ENCODE results near the gene OPRD1. TPM values are rescaled to one million over a fixed set of nuclear protein-coding genes. Genes with fewer than 3 reads are reported as not detected.
"Not testable (repeated sequence)": the region's sequence is repeated elsewhere in the genome, so short reads cannot be mapped to it uniquely, and the experiment has no call there.

The OPRD1 gene
- under 1 TPM; 0.33 to 0.56 (median 0.40) TPM for polyA plus RNA-seq (ENCODE audit: insufficient read length in 3 of 3)
- long read RNA-seq, donor 1, result 0 reads
- long read RNA-seq, donor 2, result 0 reads
- long read RNA-seq, donor 3, result 0 reads
- long read RNA-seq, donor 4, result 0 reads
- long read RNA-seq, donor 5, result 0 reads
- long read RNA-seq, donor 6, result 0 reads
- long read RNA-seq, donor 7, result 0 reads
- long read RNA-seq, donor 8, result 0 reads
- long read RNA-seq, donor 9, result 0 reads
- long read RNA-seq, donor 10, result 0 reads
- long read RNA-seq, donor 11, result 0 reads
- long read RNA-seq, donor 12, result 0 reads
- long read RNA-seq, donor 13, result 0 reads
- long read RNA-seq, donor 14, result 0 reads
- long read RNA-seq, donor 15, result 0 reads
- long read RNA-seq, donor 16, result 0 reads

GRCh38 chr1:28811766-28812668 is at the start of gene OPRD1:
Gene OPRD1 (plus strand): TSS chr1:28812170. CDS start chr1:28812384, 214 bp downstream.
- DNase-seq (ENCODE audit: extremely low read depth in 1 of 11, low read depth in 9 of 11, low spot score in 4 of 11), result peak in 1 of 11 donors; percentile 17

GRCh38 chr1:28766532-28767183 is 45.3 kb upstream of the OPRD1 start:
- no peak for DNase-seq (ENCODE audit: extremely low read depth in 1 of 11, low read depth in 9 of 11, low spot score in 4 of 11)

DNA sequence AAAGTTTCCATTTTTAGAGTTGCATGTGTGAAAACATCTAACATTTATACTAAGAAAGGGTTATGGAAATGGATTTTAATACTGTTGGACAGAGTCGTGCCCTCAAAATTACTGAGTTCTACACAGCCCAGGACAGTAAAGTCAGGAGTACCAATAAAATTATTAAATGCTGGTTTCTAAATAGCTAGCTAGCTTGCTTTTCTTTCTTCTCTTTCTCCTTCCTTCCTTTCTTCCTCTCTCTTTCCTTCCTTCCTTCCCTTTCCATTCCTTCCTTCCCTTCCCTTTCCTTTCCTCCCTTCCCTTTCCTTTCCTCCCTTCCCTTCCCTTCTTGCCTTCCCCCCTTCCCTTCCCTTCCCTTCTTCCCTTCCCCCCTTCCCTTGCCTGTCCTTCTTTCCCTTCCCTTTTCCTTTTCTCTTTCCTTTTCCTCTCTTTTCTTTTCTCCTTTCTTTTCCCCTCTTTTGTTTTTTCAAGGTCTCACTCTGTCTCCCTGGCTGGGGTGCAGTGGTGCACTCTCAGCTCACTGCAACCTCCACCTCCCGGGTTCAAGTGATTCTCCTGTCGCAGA is 41.3 kb upstream of the OPRD1 start:
- DNase-seq (ENCODE audit: extremely low read depth in 1 of 11, low read depth in 9 of 11, low spot score in 4 of 11), result no peak

GRCh38 chr1:28771921-28772320 is 40.0 kb upstream of the OPRD1 start:
- not testable (repeated sequence) for DNase-seq (ENCODE audit: extremely low read depth in 1 of 11, low read depth in 9 of 11, low spot score in 4 of 11)

DNA sequence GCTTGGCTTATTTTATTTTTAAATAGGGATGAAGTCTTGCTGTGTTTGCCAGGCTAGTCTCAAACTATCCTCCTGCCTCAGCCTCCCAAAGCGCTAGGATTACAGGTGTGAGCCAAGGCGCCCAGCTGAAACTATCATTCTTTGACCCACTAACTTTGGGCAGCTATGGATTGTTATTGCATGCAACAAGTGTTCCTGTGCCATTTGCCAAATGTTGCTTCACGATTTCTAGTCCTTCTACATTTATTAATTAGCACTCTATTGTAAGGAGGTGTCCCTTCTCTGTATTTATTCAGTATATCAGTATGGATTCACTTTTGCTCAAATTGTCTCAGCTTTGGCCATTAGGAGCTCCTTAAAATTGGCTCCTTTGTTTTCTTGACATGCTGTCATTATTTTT is 38.9 kb upstream of the OPRD1 start:
- no peak for DNase-seq (ENCODE audit: extremely low read depth in 1 of 11, low read depth in 9 of 11, low spot score in 4 of 11)

DNA sequence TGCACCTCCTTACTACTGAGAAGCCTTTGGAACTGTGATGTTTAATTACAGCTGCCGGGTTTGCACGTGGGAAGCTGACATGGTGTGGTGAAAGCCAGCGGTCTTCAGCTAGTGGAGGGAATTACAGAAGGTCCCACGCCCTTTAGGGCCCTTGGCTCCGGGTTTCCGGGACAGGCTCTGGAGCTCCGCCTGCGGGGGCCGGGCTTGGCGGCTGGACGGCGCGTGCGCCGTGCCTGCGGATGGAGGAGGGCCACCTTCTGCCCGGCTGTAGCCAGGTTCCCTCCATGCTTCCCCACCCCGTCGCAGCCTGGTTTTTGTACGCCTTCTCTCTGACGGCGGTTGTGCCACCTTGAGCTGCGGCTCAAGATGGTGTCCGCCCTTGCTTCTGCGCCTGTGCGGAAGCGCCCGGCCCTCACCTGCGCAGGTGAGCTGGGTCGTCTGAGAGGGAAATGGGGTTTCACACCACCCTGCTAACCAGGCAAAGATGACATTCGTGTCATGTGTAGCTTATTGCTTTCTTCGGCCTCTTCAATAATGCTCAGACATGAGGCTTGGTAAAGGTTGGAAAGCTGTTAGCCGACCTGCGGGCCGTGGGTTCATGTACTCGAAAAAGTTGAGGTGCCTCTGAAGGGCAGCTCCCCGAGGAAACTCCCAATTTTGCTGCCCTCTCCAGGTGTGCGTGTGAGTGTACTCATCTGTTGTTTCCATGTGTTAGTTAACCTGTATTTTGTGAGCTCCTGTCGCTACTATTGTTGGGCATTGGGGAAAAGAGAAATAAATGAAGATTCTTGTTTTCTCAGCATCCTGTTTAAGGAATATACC is 36.6 kb upstream of the OPRD1 start:
- DNase-seq (ENCODE audit: extremely low read depth in 1 of 11, low read depth in 9 of 11, low spot score in 4 of 11), result peak in 10 of 11 donors; percentile 31 to 57 (median 44)

- DNase-seq (ENCODE audit: extremely low read depth in 1 of 11, low read depth in 9 of 11, low spot score in 4 of 11), result no peak
Observed at GRCh38 chr1:28776341-28776740, 35.6 kb upstream of the OPRD1 start.

- no peak for DNase-seq (ENCODE audit: extremely low read depth in 1 of 11, low read depth in 9 of 11, low spot score in 4 of 11)
Observed at GRCh38 chr1:28778021-28778420, 33.9 kb upstream of the OPRD1 start.

DNA sequence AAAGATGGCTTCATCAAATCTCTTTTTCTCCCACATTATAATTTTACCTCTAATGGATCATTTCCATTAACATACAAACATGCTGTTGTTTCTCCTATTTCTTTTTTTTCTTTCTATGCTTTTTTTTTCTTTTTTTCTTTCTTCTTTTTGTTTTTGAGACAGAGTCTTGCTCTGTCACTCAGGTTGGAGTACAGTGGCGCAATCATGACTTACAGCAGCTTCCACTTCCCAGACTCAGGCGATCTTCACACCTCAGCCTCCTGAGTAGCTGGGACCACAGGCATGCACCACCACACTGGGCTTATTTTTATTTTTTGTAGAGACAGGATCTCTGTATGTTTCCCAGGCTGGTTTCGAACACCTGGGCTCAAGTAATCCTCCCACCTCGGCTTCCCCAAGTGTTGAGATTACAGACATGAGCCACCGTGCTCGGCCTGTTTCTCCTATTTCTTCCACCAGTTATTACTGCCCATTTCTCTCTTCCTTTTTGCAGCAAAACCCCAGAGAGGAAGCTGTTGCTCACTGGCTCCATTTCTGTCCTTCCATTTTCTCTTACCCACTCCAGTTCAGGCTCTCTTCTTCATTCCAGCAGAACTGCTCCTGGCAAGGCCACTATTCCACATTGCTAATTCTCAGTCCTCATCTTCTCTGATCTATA is 32.1 kb upstream of the OPRD1 start:
- DNase-seq (ENCODE audit: extremely low read depth in 1 of 11, low read depth in 9 of 11, low spot score in 4 of 11), result no peak

DNA sequence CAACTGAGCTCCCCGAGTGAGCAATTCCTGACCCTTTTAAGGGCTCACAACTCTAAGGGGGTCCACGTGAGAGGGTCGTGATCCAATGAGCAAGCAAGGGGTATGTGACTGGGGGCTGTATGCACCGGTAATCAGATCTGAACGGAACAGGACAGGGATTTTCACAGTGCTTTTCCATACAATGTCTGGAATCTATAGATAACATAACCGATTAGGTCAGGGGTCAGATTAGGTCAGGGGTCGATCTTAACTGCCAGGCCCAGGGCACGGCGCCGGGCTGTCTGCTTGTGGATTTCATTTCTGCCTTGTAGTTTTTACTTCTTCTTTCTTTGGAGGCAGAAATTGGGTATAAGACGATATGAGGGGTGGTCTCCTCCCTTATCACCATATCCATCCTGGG is 30.7 kb upstream of the OPRD1 start:
- no peak for DNase-seq (ENCODE audit: extremely low read depth in 1 of 11, low read depth in 9 of 11, low spot score in 4 of 11)

DNA sequence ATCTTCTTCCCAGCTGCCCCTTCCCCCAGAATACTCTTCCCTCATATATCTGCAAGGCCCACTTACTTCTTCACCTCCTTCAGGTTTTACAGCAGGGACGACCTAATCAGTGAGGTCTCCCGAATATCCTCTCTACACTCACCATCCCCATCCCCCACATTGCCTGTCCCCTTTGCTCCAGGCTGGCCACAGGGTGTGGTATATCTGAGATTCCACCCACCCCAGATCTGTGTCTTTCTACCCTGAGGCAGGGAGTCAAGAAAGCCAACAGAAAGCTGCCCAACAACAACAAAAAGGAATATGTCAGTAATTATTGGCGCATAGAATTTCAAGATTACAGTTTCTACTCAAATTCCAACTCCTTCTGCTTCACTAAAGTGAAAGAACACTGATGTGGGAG is 30.0 kb upstream of the OPRD1 start:
- DNase-seq (ENCODE audit: extremely low read depth in 1 of 11, low read depth in 9 of 11, low spot score in 4 of 11), result no peak

GRCh38 chr1:28783363-28783762 is 28.6 kb upstream of the OPRD1 start:
- DNase-seq (ENCODE audit: extremely low read depth in 1 of 11, low read depth in 9 of 11, low spot score in 4 of 11), result no peak

GRCh38 chr1:28789412-28789811 is 22.6 kb upstream of the OPRD1 start:
- no peak for DNase-seq (ENCODE audit: extremely low read depth in 1 of 11, low read depth in 9 of 11, low spot score in 4 of 11)

DNA sequence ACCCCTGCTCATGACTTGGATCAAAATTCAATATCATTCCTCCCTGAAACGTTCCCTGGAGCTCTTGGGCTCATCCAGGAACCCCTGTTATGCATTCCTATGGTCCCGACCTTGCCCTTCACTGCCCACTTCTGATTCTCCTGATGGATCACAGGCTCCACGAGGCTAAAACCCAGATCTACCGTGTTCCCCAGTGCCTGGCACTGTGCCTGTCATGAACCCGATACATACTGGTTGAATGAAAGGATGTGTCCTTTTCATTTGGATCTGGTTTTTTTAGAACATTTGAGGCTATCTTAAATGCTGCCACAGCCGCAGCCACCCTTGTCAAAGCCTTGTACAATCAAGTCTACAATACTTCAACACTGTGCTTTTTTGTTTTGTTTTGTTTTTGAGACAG is 22.2 kb upstream of the OPRD1 start:
- DNase-seq (ENCODE audit: extremely low read depth in 1 of 11, low read depth in 9 of 11, low spot score in 4 of 11), result no peak

GRCh38 chr1:28790377-28791035 is 21.5 kb upstream of the OPRD1 start:
- DNase-seq (ENCODE audit: extremely low read depth in 1 of 11, low read depth in 9 of 11, low spot score in 4 of 11), result no peak

GRCh38 chr1:28791929-28792328 is 20.0 kb upstream of the OPRD1 start:
- DNase-seq (ENCODE audit: extremely low read depth in 1 of 11, low read depth in 9 of 11, low spot score in 4 of 11), result not testable (repeated sequence)

- no peak for DNase-seq (ENCODE audit: extremely low read depth in 1 of 11, low read depth in 9 of 11, low spot score in 4 of 11)
Observed at GRCh38 chr1:28792644-28793121, 19.3 kb upstream of the OPRD1 start.
